Fibroblast of mammary gland (primary cell): ENCODE data around the gene IGLON5.

ENCODE experiments used
- DNase-seq: peaks from one replicate; pipeline ENCODE4 v3.0.0-alpha.2; 2010; ENCODE audit warnings: low read depth
- H3K4me3 ChIP-seq: 2 replicates; pipeline ENCODE4 v1.5.1; 2011; ENCODE audit warnings: low read depth, mild to moderate bottlenecking, low read length, moderate library complexity; ENCODE audit not compliant: control insufficient read depth
- TF ChIP-seq, protein P1 (sequence below): conservative IDR thresholded peaks from 2 replicates; pipeline ENCODE4 v1.5.1; 2011; ENCODE audit warnings: low read depth, low read length, inconsistent platforms; ENCODE audit not compliant: control insufficient read depth, insufficient read depth

IGLON5 gene

DNA sequence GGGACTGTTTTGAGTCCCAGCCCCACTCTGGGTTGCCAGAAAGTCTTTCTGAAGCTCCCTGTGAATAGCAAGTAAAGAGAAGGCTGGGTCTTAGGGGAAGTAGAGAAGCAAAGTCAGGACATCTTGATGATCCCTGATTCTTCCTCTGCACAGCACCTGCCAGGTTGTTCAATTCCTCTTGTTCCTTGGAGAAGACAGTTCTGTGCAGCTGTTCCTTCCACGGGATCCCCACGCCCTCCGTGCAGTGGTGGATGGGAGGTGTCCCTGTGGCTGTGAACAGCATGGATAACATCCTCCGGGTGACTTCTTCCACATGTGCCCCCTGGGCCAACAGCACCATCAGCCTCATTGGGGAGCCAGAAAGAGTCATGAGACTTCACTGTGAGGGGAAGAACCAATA is 29.1 kb upstream of the IGLON5 start:
- TF ChIP-seq, protein P1, sequence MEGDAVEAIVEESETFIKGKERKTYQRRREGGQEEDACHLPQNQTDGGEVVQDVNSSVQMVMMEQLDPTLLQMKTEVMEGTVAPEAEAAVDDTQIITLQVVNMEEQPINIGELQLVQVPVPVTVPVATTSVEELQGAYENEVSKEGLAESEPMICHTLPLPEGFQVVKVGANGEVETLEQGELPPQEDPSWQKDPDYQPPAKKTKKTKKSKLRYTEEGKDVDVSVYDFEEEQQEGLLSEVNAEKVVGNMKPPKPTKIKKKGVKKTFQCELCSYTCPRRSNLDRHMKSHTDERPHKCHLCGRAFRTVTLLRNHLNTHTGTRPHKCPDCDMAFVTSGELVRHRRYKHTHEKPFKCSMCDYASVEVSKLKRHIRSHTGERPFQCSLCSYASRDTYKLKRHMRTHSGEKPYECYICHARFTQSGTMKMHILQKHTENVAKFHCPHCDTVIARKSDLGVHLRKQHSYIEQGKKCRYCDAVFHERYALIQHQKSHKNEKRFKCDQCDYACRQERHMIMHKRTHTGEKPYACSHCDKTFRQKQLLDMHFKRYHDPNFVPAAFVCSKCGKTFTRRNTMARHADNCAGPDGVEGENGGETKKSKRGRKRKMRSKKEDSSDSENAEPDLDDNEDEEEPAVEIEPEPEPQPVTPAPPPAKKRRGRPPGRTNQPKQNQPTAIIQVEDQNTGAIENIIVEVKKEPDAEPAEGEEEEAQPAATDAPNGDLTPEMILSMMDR = no peak
- no peak for DNase-seq
- no peak overlapping the region for H3K4me3 ChIP-seq

DNA sequence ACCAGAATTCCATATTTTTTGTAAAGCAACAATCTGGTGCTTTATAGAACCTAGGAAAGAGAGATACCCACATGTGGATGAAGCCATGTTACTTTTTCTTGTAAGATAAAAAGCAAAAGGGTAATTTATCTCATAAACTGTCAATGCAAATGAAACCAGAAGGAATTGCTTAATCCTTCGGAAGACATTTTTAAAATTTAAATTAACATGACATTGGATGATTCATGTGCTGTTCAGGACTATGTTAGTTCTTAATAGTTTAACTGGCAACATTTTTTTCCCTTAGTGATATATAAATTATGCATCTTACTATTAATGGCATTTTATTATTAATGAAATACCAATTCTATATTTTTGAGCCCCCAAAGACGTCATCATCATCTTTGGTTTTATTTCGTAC is 25.8 kb upstream of the IGLON5 start:
- TF ChIP-seq, protein P1 = no peak
- H3K4me3 ChIP-seq = no peak overlapping the region
- no peak for DNase-seq

DNA sequence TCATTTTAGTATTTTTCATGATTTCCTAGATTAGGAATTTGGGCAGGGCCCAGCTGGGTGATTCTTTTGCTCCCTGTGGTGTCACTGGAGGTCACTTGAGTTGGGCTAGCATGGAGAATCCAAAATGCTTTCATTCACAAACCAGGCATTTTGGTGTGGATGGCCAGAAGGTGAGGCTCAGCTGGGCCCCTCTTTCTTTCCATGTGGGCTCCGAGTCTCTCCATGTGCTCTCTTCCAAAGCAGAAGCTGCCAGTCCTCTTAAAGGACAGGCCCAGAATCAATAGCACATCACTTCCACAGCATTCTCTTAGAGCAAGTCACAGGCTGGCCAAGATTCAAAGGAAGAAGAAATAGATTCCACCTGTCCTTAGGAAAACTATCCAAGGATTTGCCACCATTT is 21.8 kb upstream of the IGLON5 start:
- H3K4me3 ChIP-seq = no peak overlapping the region
- TF ChIP-seq, protein P1 = no peak
- no peak for DNase-seq

DNA sequence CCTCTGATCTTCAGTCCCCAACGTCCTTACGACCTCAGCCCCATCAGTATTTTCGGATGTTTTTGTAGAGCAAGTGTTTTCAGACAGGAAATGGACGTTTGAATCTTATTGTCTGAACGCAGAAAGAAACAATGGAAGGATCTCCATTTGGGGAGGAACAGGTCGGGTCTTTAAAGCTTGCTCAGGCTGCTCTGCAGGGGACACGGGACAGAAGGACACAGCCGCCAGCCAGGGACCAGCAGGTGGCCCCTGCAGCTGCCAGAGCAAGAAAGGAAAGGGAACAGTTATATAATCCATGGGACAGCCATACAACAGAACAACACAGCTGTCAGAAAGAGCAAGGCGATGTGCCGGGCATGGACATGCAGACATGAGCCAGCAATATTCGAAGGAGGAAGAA is 18.5 kb upstream of the IGLON5 start:
- no peak for DNase-seq
- no peak overlapping the region for H3K4me3 ChIP-seq
- TF ChIP-seq, protein P1 = no peak

DNA sequence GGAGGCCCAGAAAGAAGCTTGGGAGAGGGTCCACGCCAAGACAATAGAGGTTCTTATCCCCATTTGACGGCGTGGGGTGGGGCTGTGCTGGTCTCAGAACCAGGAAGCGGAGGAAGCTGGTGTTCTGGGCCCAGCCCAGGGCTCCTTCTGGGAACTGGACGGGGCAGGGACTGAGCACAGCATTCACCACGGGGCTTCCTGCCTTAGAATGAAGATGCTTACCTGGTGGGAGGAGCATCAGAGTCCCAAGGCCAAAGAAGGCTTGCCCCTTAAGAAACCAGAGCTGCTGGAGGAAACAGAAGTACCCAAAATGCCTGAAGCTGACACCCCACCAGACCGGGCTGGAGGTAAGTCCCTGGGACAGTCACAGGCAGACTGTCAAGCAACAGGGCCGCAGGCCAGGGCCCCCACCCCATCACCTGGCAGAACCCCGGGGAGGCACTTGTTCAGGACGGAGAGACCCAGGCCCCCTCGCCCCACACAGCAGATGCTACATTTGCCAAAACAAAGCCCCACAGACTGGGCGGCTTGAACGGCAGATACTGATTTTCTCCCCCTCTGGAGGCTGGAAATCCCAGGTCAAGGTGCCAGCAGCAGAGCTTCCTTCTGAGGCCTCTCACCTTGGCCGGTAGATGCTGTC is 17.8 kb upstream of the IGLON5 start:
- TF ChIP-seq, protein P1 = no peak

DNA sequence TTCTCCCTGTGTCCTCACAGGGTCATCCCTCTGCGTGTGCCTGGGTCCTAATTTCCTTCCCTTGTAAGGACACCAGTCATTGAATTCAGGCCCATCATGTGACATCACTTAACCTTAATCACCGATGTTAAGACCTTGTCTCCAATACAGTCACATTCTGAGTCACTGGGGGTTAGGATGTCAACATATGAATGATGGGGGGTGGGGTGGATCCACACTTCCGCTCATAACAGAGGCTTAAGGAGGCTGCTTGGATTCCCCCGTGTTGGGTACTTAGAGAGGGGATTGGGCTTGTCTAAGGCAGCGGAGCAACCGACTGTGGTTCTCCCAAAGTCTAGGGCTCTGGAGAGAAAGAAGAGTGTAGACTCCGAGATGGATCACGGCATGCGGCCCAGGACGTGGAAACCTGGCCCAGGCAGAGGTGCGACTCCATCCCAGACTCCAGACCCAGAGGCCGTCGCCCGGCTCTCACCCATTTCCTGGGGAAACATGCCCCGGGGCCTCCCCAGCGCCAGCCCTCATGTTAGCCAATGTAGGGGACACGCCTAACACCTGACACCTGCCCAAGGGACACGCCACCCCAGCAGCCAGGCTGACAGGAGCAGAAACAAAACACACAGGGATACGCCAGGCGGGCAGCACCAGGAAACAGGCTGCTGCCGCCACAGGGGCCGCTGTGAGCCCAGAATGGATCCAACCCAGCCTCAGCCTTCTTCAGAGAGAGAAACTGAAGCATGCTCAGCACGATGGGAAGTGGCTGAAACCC is 17.1 kb upstream of the IGLON5 start:
- no peak overlapping the region for H3K4me3 ChIP-seq
- no peak for DNase-seq
- TF ChIP-seq, protein P1 = no peak

More for the DNA sequence above, 17.8 kb upstream of the IGLON5 start:
- no peak for DNase-seq
- no peak overlapping the region for H3K4me3 ChIP-seq
